ENCODE results near the gene SYT1.

DNA sequence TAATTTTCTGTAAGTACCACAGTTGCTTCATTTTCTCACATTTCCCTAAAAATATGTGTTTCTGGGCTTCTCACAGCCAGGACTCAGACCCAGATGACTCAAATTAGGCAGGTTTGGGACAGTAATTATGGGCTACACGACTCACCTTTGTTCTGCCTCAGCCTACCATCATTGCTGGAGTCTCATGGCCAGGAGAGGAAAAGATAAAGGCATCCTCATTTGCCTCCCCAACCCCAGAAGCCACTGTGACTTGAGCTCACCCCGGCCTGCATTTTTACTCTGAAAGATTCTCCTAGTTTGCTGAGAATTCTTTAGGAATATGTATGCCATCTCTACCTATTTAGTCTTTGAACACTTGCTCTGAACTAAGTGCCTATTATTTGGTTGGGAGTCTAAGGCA is 618.3 kb downstream of the SYT1 start:
- TF ChIP-seq TAF1 (IDR thresholded peaks at IDR 0.05; ENCODE audit: borderline replicate concordance, insufficient read depth, low read length) (no peak), POLR2AphosphoS5 (IDR thresholded peaks at IDR 0.05; ENCODE audit: low read depth, low read length) (no peak), SIN3A (IDR thresholded peaks at IDR 0.05; ENCODE audit: borderline replicate concordance, insufficient read depth, low read length) (no peak), FOXP2 (optimal IDR thresholded peaks at IDR 0.05; ENCODE audit: borderline replicate concordance, extremely low read depth, extremely low read length, insufficient read depth) (no peak)
- TF ChIP-seq, protein P1, sequence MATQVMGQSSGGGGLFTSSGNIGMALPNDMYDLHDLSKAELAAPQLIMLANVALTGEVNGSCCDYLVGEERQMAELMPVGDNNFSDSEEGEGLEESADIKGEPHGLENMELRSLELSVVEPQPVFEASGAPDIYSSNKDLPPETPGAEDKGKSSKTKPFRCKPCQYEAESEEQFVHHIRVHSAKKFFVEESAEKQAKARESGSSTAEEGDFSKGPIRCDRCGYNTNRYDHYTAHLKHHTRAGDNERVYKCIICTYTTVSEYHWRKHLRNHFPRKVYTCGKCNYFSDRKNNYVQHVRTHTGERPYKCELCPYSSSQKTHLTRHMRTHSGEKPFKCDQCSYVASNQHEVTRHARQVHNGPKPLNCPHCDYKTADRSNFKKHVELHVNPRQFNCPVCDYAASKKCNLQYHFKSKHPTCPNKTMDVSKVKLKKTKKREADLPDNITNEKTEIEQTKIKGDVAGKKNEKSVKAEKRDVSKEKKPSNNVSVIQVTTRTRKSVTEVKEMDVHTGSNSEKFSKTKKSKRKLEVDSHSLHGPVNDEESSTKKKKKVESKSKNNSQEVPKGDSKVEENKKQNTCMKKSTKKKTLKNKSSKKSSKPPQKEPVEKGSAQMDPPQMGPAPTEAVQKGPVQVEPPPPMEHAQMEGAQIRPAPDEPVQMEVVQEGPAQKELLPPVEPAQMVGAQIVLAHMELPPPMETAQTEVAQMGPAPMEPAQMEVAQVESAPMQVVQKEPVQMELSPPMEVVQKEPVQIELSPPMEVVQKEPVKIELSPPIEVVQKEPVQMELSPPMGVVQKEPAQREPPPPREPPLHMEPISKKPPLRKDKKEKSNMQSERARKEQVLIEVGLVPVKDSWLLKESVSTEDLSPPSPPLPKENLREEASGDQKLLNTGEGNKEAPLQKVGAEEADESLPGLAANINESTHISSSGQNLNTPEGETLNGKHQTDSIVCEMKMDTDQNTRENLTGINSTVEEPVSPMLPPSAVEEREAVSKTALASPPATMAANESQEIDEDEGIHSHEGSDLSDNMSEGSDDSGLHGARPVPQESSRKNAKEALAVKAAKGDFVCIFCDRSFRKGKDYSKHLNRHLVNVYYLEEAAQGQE (IDR thresholded peaks at IDR 0.05; ENCODE audit: insufficient read depth in 1 of 2, low read depth in 2 of 2, low read length in 2 of 2) = no peak
